Glomerular visceral epithelial cell (primary cell): ENCODE data around the gene EFEMP2.

Experiments
- DNase-seq: peaks from one replicate; pipeline ENCODE4 v3.0.0-alpha.2; 2016; ENCODE audit errors: extremely low spot score

Gene EFEMP2

DNA sequence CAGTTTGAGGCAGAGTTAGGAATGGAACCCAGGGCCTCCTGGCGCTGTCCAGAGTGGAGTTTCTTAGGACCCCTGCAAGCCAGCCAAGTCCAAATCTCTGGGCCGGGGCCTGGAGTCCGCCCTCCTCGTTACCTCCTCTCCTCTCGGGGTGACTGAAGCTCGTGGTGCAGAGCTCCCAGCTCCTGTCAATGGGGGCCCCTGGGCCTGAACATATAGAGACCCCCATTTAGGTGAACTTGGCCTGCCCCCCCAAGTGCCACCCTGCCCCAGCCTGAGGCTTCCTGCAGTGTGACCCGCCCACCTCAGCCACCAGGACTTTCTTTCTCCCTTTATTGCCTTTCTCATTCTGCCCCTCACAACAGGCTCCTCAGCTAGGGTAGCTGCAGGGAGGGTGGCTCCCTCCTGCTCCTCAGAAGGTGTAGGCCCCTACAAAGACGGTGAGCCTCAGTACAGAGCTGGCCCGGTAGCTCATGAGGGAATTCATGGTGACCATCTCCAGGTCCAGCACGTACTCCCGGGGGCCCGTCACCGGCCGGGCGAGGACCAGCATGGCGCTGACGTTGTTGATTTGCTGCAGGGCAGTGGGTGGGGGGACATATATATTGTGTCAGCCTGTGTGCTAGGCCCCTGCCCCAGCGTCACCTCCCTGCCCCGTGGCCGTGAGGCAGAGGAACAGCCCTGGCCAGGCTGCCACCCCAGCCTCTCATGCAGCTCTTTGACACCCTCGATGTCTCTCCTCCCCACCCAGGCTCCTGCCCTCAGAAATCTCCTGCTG is 5.9 kb downstream of the EFEMP2 start:
- DNase-seq, result no peak

DNA sequence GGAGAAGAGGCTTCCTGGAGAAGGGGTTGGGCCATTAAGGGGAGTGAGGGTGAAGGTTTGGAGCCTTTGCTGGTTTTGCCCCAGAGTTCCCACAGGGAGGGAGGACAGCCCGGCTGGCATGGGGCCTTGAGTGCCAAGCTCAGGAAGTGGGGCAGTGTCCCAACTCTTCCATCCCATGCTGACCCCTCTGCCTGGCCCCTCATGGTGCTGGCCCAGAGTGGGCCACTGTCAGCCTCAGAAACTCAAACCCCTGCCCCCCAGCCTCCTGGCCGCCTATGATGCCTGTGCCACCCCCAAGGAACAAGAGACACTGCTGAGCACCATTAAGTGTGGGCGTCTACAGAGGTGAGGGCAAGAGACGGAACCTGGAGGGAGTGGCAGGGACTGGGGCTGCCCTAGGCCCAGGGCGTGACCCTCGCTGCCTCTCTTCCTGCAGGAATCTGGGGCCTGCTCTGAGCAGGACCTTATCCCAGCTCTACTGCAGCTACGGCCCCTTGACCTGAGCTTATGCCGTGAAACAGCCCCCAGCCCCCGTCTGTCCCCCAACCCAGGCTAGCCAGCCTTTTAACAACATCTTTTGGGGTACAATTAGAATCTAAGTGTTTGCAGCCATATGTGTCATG is 6.9 kb downstream of the EFEMP2 start:
- DNase-seq, result no peak

DNA sequence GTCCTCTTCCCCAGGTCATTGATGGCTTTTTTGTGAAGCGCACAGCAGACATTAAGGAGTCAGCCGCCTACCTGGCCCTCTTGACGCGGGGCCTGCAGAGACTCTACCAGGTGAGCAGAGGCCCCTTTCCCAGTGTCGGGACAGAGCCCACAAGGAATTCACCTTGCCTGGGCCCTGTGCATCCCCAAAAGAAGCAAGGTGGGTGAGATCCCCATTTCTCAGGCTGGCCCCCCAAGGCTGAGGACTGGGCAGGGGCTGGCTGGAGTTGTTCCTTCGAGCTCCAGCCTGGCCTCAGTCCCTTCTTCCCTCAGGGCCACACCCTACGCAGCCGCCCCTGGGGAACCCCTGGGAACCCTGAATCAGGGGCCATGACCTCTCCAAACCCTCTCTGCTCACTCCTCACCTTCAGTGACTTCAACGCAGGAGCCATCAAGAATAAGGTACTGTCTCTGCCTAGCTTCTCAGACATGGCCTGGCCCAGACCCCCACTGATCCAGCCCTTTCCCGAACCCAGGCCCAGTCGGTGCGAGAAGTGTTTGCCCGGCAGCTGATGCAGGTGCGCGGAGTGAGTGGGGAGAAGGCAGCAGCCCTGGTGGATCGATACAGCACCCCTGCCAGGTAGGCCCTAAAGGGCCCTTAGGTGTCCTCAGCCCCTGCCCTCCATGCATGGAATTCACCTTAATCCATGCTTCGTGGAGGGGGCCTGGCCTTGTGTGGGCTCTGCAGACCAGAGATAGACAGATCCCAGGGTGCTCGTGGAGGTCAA is 7.7 kb downstream of the EFEMP2 start:
- DNase-seq, result no peak

DNA sequence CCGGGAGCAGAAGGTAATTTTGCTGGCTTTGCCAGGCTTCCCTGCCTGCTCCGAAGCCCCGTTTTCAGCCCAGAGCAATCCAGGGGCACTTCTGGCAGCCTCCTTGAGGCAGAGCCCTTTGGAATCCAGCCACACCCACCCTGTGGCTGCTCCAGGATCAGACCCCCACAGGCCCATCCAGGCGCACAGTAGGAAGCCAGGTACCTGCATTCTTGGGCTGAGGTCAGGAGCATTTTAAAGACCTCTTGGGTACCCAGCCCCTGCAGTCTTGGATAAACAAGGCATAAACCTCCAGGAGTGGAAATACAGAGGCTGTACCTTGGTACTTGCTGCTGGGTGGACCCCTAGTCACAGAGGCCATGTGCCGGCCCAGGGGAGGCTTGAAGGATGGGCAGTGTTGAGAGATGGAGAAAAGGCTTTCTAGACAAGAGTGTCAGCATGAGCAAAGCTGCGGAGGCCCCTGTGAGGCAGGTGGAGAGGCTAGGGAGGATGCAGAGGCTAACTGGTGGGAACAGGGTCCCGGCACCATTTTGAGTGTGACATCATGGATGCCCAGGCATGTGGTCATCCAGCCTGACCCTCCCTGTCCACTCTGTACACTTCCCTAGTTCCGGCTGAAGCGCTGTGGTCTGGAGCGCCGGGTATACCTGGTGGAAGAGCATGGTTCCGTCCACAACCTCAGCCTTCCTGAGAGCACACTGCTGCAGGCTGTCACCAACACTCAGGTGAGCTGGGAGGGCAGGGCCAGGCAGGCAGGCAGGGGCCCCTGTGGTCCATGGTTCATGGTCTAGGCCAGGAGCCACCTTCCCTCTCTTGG is 8.5 kb downstream of the EFEMP2 start:
- no peak for DNase-seq

DNA sequence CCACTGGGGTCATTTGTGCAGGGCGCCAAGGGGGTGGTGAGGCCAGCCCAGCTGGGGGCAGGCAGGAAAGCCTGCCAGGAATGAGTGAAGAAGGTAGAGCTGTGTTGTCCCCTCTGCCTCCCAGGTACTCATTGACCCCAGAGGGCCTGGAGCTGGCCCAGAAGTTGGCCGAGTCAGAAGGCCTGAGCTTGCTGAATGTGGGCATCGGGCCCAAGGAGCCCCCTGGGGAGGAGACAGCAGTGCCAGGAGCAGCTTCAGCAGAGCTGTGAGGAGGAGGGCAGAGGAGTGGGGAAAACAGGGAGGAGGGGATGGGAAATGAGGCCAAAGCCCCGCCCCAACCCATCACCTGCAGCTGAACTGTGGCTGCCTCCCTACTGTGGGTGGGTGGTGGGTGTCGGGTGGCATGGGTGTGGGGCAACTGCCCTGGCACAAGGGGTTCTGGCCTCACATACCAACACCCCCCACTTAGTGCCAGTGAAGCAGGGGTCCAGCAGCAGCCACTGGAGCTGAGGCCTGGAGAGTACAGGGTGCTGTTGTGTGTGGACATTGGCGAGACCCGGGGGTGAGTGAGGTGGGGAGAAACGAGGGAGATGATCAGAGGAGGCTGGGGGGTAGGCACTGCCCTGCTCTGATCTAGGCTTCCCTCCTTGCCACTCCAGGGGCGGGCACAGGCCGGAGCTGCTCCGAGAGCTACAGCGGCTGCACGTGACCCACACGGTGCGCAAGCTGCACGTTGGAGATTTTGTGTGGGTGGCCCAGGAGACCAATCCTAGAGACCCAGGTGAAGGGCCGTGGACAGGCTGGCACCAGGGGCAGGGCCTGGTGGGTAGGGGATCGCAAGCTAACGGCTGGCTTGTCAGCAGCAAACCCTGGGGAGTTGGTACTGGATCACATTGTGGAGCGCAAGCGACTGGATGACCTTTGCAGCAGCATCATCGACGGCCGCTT is 9.4 kb downstream of the EFEMP2 start:
- no peak for DNase-seq

DNA sequence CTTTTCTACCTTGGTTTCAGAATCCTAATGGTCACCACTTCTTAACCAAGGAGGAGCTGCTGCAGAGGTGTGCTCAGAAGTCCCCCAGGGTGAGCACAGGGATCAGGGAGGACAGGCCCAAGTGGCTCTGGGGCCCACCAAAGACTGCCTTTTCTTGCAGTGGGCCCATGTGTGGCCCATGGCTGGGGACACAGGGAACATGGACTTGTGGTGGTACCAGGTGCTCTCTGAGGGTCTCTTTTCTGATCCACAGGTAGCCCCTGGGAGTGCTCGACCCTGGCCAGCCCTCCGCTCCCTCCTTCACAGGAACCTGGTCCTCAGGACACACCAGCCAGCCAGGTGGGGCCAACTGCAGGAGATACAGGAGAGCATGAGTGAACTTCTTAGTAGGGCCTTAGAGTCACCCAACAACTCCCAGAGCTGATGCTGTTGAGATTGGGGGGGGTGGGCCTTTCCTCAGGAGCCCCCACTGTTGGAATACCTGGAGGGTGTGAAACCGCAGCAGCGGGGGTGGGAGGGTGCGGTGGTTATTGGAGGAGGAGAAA is 10.3 kb downstream of the EFEMP2 start:
- no peak for DNase-seq

DNA sequence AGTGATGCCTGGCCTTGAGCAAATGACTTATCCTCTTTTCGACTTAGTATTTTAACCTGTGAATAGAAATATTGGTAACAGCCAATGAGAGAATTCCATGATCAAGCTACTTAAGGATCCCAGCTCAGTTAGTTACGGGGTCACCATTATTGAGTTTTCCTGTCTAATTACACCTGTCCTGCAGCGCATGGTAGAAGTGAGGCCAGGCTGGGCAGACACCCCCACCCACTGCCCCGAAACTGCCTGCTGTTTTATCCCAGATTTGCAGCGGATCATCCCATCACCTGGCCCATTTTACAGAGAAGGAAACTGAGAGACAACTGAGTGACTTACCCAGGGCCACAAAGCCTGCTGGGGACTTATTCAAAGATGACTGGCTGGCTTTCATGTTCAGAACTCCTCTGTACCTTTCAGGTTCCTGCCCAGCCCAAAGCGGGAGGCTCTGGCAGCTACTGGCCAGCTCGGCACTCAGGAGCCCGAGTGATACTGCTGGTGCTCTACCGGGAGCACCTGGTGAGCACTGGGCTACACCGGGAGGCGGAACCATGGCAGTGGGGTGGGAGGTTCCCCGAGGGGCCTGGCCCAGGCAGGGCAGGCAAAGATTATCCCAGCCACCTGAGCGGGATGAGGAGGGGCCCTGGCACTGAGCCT is 10.9 kb downstream of the EFEMP2 start:
- DNase-seq, result no peak

DNA sequence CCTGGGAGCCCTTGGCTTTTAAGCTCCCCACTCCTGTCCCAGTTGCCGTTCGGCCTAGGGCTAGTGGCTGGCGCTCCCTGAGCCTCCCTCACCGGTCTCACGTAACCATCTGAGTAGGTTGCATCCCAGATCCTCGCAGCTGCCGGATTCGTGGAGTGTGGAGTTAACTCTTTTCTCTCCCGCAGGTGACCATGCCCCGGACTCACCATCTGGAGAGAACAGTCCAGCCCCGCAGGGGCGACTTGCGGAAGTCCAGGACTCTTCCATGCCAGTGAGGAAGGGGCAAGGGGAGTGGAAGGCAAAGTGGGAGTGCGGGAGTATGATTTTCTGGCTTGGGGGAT is 11.5 kb downstream of the EFEMP2 start:
- DNase-seq, result peak; percentile 11

DNA sequence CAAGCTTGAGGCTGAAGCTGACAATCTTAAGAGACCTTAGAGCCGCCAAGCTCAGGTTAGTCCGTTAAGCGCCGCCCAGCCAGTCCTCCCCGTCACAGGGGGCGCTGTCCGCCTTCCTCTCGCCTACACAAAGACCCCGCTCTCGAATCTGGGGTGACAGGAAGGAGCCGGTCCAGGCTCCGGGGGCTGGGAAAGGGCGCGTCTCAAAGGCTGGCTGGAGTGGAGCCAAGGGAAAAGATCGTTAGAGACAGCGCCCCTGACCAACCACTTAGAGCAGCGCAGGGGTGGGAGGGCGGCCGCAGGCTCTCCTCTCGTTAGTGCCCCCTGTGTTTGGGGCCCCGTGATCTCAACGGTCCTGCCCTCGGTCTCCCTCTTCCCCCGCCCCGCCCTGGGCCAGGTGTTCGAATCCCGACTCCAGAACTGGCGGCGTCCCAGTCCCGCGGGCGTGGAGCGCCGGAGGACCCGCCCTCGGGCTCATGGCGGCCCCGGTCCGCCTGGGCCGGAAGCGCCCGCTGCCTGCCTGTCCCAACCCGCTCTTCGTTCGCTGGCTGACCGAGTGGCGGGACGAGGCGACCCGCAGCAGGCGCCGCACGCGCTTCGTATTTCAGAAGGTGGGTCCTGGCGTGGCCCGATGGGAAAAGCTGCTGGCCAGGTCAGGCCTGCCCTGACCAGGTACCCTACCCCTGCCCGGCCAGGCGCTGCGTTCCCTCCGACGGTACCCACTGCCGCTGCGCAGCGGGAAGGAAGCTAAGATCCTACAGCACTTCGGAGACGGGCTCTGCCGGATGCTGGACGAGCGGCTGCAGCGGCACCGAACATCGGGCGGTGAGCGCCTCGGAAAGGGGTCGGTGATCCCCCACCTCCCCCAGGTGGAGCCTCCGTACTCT is 12.1 kb downstream of the EFEMP2 start, which contains the start of gene MUS81:
Gene MUS81 (plus strand): TSS at position 156 of the 887 bp plus-strand sequence. CDS start 321 bp downstream, at position 477.
- DNase-seq, result peak; percentile 98

DNA sequence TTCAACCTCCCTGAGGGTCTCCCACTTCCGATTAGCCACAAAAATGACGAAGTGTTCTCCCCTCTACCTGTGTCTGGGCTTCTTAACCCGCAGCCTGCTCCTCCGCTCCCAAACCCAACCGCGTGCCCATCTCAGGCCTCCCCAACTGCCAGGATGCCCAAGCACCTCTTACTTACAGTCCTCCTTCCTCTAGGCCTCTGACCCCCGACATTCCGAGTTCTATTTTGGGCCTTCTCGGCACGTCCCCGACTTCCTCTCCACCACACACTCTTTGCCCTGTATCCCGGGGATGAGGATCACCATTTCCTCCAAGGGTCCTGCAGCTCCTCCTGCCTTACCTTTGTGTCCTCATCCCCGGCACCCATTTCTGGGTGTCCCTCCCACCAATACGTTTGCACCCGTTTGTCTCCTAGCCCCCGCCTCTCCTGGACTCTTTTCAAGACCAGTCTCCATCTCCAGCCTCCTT is 12.8 kb downstream of the EFEMP2 start:
- no peak for DNase-seq

DNA sequence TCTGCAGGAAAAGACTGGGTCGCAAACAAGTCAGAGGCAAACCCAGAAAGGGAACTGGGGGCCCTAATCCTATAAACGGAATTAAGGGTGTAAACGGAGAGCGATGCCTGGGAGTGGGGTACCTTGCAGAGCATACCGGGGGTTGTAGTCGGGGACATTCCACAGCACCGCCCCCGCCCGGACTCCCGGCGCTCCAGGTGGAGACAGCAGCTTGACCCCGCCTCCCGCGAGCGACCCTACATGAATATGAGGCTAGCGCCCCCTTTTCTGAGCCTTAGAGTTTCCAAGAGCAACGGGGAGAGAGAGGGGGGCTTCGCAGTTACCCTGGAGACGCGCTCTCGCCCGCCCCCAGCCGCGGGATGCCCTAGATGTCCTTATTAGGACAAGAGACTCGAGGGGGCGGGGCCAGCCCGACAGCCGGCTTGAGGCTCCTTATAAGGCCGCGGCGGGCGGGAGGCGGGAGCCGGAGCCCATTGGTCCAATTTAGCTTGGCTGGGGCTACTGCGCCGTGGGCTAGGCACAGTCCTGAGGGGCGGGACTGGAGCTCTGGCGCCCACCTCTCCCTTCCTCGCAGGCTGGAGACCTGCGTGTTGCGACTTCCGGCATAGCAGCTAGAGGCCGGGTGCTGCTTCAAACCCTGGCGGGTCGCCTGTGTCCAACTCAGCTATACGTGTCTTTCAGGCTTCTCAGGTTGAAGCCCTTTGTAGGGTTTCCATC is 13.3 kb downstream of the EFEMP2 start:
- DNase-seq, result peak; percentile 99

DNA sequence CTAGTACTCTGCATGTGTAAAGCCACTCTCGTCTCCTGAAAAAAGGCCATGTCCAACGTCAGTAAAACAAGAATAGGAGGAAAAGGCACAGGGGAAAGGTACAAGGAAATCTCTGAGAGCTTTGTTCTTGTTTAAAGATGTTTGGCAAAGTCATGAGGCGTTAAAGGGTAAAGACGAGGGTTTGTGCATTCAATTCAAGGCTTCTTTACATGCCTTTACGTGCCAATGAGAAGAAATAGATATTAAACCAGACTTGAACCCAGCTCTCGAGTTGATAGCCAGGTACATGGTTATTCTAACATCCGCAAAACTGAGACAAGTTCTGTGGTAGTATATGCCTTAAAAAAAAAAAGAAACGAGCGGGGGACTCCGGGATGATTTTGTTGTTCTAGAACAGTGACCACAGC is 13.9 kb downstream of the EFEMP2 start:
- DNase-seq, result no peak

DNA sequence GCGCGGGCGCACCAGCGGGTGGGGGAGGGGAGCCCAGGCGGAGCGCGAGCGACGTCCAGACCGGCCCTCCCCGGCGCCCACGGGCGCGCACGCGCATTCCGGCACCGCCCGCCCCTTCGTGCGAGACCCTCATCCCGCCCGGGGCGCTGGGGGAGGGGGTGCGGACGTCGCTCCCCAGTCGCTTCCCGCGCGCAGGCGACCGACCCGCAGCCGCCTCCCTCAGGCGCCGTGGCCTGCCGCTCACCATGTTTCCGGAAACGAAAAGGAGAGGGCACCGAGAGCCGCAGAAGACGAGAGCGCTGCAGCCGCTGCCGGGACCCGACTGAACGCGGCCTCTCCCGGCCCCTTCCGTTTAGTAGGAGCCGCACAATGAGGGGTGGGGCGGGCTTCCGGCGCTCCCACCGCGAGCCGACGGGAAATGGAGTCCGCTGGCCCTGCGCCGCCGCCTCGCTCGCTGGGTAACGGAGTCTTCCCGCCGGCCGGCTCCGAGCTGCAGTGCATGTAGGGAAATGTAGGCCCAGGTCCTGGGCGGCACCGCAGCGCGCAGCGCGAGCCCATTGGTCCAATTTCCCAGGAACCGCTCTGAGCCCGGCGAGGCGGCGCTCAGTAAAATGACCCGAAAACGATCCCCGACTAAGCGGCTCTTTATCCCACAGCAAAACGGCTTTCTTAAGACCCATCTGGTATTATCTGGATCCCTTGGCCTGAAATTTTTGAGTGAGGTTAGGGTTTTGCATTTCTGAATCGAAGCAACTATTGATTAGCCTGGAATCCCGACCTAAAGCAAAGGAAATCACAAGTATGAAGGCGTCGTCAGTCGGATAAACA is 14.5 kb downstream of the EFEMP2 start, which contains the start of gene CFL1:
Gene CFL1 (minus strand): TSS at position 328 of the 828 bp plus-strand sequence. CDS start 81 bp downstream, at position 247.
- peak; percentile 98 for DNase-seq

DNA sequence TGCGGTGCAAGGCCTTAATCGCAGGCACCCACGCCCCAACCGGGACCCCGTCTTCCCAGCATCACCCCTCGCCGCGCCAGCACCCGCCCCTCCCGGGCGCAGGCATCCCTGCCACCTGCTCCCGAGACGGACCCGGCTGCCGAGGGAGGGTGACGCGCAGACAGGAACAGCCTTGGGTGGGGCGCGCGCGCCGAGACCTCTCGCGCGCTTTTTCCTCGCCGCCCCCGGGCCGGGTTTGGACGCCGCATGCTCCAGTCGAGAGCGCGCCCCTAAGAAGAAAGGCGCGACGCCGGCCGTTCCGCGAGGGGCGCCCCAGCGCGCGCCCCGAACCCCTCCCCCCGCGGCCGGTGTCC is 15.1 kb downstream of the EFEMP2 start:
- no peak for DNase-seq

DNA sequence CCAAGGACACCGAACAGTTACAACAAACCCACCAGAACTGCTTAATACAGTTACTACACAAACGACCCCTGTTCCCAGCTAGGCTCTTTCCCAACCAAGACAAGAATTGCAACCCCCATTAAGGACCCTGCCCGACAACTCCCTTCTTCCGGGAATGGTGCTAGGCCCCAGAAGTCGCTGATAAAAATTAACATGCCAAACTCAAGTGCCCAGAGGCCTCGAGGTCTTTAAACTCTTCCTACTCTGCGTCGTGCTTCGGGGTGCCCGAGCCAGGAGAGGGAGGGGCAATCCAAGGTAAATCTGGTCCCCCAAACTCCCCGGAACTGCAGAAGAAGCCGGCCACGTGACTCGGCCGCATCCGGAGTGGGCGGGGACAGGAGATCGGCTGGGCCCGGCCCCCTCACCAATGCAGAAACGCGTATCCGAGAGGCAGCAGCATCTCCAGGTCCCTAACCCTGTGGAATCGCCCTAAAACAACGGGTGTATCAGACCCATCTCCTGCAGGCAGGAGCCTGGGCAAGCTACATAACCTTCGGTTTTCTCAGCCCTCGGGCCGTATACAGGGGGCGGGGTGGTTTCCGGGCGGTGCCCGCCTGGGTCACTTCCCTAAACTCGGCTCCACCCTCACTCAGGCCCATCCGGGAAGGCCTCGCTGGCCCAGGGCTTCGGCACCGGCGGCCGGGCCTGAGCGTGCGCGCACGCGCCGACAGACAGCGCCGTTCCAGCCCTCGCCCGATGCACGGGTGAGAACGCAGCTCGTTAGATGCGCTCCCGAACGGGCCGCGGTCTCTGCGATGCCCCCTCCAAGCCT is 15.7 kb downstream of the EFEMP2 start:
- peak; percentile 60 for DNase-seq

DNA sequence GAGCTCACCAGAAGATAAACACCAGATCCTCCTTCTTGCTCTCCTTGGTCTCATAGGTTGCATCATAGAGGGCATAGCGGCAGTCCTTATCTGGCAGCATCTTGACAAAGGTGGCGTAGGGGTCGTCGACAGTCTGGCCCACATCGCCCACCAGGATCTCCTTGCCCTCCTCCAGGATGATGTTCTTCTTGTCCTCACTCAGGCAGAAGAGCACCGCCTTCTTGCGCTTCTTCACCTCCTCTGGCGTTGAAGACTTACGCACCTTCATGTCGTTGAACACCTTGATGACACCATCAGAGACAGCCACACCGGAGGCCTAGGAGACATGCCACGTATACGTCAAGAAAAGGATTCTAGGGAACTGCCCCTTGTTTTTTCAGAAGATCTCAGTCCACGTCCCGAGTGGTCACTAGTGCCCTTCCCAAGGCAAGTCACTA is 16.7 kb downstream of the EFEMP2 start:
- no peak for DNase-seq
